NCI-H2107 treated with DMSO at 0.1 percent for 48 hours (cell line): ENCODE measurements around the gene TMEM132E.

Experiments
- DNase-seq: peaks from one replicate; lab custom pipeline; 2025; ENCODE audit not compliant: unreplicated experiment; lab: John Stamatoyannopoulos, UW

The TMEM132E gene

GRCh38 chr17:34567691-34568465 is 11.5 kb upstream of the TMEM132E start:
- no peak for DNase-seq

DNA sequence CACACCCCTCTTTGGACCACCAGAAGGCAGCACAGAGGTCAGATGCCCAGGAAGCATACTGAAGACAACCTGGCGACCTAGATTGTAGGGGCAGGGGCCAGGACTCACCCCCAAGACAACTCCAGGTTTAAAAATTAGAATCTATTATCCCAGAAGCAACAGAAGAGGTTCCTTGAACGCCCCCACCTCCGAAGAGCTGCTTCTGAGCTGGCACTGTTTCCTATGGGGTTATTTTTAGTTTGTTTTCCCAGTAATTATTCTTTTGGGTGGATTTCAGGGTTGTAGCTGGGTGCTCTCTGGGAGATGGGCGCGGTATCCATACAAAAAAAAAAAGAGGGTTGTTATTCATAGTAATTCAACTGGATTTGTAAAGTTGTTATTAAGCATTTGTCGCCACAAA is 10.4 kb upstream of the TMEM132E start:
- DNase-seq = no peak

GRCh38 chr17:34569591-34569990 is 9.8 kb upstream of the TMEM132E start:
- no peak for DNase-seq

GRCh38 chr17:34570506-34570905 is 8.9 kb upstream of the TMEM132E start:
- DNase-seq = no peak

DNA sequence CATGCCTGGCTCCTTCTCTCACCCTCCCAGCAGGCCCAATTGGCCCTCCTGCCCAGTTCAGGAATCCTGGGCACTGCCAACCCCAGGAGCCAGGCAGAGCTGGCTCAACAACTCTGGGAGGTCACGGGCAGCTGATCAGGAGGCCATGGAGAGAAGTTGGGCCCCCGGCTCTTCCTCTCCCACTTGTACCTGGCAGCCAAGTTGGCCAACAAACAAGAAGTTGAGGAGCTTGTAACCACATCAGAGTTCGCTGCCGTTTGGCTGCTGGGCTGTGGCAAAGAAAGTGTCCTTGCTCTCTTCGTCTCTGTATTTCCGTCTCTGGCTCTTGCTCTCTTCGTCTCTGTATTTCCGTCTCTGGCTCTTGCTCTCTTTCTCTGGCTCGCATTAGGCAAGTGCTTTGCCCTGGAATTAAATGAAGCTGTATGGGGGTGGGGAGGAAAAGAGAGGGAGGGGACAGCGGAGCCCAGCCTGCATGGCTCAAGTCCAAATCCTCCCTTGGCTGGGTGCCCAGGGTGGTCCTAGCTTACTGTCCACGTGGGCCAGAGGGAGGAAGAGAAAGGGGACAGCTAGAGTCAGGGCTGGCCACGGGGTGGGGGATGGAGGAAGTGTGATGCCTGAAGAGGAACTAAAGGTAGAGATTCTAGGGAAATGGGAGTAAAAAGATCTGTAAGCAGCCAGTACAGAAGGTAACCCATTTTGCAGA is 7.8 kb upstream of the TMEM132E start:
- DNase-seq = no peak

- DNase-seq = no peak
These were observed 6.9 kb upstream of the TMEM132E start for GRCh38 chr17:34572483-34572882.

DNA sequence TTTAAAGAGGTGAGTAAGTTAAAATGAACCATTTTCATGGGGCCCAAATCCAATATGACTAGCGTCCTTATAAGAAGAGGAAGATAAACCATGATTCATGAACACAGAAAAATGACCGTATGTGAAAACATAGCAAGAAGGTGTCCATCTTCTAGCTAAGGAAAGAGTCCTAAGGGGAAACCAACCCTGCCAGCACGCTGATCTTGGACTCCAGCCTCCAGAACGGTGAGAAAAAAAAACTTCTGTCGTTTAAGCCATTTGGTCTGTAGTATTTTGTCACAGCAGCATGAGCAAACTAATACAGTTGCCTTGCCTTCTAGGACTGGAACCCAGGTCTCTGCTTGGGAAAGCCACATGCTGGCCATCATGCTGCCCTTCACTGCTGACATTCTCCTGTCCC is 4.2 kb upstream of the TMEM132E start:
- no peak for DNase-seq

DNA sequence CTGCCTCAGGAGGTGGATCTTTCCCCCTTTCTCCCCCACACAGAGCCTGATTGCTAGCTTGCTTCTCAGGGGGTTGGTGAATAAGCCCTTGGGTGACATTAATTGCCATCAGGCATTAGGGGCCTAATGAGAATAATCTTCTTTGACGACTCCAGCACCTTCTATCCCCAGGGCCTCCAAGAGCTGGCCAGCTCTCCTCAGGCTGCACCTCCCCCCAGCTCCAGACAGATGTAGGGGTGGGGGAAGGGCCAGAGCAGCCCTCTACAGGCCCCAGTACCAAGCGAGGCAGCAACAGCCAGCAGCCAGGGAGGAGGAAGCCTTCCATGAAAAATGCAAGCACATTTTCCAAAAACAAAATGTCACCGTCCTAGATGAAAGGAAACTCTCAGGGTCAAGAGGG is 1.4 kb upstream of the TMEM132E start:
- no peak for DNase-seq

DNA sequence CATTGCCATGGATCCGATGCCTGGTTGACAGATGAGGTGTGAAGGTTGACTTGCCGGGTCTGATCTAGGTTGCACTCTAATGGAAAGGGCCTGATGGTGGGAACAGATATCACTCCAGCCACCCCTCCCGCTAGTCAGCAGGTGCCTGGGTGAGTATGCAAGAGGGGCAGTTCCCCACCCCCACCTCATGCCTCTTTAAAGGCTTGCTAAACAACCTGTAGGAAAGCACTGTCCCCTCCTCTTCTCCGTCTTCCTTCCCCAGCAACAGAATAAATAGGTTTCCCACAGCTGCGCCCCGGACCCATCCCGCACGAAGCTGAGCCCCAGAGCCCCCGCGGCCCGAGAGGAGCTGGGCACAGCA is 746 bp upstream of the TMEM132E start:
- DNase-seq = no peak

DNA sequence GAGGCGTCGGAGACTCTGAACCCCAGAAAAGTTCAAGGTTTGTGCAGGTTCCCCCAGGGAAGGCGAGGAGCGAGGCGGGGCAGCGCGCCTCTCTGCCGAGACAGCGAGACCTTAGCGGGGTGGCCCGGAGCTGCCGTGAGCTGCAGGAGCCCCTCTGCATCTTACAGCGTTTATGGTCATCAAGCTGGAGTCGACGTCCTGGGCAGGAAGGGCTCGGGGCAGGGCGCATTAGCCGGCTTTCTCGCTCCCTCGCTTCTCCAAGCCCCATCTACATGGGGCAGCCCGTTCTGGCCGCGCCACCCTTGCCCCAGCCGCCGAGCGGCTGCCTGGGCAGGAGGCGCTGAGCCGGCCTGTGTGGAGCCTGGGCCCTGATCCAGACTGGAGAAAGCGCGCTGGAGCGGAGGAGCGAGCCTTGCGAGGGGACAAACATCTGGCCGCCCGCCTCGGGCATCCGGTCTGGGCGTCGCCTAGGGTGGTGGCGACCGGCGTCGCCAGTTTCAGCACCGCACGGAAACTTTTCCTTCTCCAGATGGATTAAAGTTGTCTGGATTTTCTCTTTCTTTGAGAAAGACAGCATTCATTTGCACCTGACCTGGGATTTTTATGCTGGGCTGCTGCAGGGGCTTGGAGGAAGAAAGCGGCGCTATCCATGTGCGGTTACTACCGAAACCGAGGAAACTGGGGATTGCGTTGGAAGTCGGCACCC is 750 bp downstream of the TMEM132E start:
- DNase-seq = no peak

DNA sequence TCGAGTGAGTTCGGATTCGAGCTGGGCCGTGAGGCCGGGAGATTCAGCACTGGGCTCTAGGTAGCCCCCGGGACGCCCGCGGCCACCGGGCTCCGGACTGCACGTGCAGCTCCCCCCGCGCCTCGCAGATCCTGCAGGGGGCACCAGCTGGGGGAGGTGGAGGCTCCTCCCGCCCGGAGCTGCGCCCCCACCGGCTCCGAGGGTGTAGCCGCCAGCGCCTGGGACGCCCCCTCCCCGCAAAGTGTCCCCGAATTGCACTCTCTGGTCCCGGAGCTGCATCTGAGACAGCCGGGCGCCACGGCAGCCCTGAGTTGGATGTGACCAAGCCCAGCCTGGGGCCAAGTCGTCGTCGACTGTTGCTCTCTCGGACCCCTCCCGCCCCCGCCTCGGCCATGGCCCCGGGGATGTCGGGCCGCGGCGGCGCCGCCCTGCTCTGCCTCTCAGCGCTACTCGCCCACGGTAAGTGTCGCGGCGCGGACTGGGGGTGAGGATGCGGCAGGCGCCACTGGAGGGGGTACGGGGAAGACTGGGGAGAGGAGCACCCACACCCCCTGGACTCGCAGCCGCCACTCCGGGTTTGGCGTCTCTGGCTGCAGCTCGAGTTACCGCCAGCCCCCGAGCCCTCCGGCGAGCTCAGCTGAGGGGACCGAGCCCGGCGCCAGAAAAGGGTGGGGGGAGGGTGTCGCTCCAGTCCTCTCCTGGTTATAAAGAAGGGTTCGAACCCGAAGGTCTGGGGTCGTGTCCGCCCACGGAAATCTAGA is 1.5 kb downstream of the TMEM132E start:
- DNase-seq = no peak

- DNase-seq = no peak
These were observed 2.2 kb downstream of the TMEM132E start for GRCh38 chr17:34581446-34582184.

GRCh38 chr17:34582185-34582900 is 3.0 kb downstream of the TMEM132E start:
- DNase-seq = no peak

- DNase-seq = no peak
These were observed 3.5 kb downstream of the TMEM132E start for GRCh38 chr17:34582901-34583245.

GRCh38 chr17:34584805-34585416 is 5.5 kb downstream of the TMEM132E start:
- DNase-seq = peak; percentile 85

DNA sequence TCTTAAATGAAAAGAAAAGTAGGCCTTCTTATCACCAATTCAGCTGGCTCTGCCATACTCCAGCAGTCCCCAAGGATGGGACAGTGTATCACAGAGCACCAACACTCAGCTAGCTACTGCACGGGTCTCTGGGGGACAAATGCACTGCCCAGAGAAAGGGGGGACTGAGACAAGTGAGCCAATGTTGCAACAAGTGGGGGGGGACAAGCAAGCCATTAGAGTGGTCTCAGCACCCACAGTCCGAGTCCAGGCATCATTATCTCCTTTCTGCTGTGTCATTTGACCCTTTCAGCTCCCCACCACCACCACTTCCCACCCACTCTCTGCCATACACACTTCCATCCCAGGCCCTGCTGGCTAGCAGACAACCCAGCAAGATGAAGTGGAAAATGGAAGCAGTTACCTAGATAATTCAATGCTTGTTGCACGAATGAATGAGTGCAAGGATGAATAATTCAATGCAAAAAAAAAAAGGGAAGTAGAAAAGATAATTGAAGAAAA is 7.0 kb downstream of the TMEM132E start:
- no peak for DNase-seq

- no peak for DNase-seq
These were observed 8.9 kb downstream of the TMEM132E start for GRCh38 chr17:34588266-34588665.

- DNase-seq = no peak
These were observed 10.0 kb downstream of the TMEM132E start for GRCh38 chr17:34589120-34589965.

GRCh38 chr17:34592002-34592401 is 12.6 kb downstream of the TMEM132E start:
- DNase-seq = no peak
